ENCODE measurements around the gene MMP11.
A peak's percentile ranks its signal among the peaks of the same experiment; 100 is the strongest.

The MMP11 gene

DNA sequence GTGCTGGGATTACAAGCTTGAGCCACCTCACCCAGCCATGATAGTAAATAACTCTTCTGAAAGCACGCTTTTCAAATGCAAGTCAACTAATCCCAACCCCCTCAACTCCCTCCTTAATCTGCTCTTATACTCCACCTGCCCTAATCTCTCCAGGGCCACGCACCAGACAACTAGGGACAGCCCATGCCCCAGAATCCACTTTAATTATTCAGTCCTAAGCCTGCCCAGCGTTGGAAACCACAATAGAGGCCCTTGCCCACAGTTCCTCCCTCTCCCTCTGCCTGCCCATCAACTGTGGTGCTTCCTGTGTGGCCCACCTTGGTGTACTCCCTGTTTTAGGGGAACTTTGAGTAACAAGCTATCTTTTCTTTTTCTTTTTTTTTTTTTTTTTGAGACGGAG is 15.8 kb upstream of the MMP11 start:
- intact Hi-C loops (cut with DNase I) = no loop called here
- no peak for DNase-seq

DNA sequence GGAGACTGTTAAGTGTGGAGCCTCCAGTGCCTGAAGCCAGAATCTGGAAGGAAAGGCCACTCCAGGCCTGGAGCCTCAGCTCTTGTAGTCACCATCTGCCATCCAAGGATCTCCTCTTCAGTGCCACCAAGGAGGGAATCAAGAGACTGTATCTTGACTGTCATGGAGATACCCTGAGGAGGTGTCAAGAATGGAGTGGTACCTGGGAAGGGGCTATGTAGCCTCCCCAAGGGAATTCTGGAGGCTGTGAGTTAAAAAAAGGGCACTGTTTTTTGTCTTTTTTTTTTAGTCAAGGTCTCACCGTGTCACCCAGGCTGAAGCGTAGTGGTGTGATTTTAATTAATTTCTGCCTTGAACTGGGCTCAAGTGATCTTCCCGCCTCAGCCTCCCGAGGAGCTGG is 13.1 kb upstream of the MMP11 start:
- intact Hi-C loops (cut with DNase I) = no loop called here
- no peak for DNase-seq

DNA sequence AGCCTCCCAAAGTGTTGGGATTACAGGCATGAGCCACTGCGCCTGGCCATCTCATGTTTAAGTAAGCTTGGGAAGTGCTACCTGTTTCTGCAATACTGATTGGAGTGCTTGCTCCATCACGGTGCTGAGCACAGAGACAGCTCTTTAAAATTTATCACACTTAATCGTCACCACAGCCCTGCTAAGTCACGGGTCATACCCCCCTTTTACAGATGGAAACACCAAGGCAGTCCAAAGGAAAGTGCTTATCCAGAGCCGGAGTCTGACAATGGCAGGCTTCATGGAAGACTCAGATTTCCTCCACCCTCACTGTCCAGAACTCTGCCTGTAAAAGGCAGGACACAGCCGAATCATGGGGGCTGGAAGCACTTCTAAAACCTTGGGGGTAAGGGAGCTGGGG is 12.6 kb upstream of the MMP11 start:
- intact Hi-C loops (cut with DNase I) = no loop called here
- no peak for DNase-seq

DNA sequence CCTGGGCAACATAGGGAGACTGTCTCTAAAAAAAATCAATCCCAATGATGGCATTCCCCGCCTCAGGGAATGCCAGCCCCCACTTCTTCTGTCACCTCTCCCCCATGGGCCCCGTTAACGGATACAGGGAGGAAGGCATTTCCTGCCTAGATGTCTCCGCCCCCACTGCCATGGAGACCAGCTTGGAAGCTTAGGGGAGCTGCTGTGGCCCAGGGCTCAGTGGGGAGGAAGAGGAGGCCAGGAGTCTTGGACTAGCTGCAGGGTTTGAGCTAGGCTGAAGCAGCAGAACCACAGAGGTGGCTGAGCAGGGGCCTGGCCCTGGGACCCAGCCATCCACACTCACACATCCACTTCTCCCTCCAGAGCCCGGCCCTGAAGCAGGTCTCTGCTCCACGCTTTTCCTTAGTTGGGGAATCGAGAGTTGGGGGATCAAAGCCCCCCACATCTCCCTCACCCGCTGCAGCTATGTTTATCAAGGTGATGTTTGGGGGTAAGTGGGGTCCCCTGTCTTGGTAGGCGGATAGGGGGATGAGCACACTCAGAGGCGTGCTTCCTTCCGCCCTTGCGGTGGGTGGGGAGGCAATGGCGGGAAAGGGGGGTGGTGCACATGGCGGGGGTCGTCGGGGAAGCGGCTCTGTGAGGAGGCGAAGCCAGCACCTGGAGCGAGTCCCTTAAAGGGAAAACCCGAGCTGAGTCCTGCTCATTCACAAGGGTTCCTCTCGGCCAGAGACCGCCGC is 9.6 kb upstream of the MMP11 start, which contains the start of gene C22orf15:
Gene C22orf15 (plus strand): TSS at position 149 of the 737 bp plus-strand sequence. CDS start 317 bp downstream, at position 466.
- intact Hi-C loops (cut with DNase I) = no loop called here
- DNase-seq = peak in 2 of 10 donors; percentile 75 to 83

DNA sequence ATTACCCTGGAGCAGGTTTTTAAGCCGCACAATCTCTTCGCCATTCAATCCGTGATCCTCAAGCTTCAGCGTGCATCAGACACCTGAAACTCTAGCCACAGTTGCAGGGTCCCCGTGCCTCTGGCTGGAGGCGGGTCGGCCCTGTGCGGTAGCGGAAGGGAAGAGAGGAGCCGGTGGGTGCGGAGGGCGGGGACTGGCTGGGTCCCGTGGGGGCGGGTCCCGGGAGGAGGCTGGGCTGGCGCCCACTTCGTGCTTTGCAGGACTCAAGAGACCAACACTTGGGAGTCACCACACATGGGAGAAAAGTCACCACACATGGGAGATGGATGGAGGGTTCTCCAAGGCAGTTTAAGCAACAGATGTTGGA is 9.1 kb upstream of the MMP11 start:
- intact Hi-C loops (cut with DNase I) = no loop called here
- DNase-seq = peak in 4 of 10 donors; percentile 56 to 92 (median 90)

DNA sequence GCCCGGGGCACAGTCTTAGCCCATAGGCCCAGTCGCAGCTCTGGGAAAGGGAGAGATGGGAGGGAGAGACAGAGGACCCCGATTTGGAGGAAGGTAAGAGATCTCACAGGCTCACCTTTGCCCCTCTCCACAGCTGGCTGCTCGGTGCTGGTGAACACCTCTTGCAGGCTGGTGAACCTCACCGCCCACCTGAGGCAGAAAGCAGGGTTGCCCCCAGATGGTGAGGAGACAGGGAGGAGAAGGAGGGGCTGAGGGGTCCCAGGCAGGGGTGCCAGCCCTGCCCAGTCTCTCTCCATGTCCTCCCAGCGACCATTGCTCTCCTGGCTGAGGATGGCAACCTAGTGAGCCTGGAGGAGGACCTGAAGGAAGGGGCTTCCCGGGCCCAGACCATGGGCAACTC is 8.7 kb upstream of the MMP11 start:
- intact Hi-C loops (cut with DNase I) = no loop called here
- DNase-seq = no peak

DNA sequence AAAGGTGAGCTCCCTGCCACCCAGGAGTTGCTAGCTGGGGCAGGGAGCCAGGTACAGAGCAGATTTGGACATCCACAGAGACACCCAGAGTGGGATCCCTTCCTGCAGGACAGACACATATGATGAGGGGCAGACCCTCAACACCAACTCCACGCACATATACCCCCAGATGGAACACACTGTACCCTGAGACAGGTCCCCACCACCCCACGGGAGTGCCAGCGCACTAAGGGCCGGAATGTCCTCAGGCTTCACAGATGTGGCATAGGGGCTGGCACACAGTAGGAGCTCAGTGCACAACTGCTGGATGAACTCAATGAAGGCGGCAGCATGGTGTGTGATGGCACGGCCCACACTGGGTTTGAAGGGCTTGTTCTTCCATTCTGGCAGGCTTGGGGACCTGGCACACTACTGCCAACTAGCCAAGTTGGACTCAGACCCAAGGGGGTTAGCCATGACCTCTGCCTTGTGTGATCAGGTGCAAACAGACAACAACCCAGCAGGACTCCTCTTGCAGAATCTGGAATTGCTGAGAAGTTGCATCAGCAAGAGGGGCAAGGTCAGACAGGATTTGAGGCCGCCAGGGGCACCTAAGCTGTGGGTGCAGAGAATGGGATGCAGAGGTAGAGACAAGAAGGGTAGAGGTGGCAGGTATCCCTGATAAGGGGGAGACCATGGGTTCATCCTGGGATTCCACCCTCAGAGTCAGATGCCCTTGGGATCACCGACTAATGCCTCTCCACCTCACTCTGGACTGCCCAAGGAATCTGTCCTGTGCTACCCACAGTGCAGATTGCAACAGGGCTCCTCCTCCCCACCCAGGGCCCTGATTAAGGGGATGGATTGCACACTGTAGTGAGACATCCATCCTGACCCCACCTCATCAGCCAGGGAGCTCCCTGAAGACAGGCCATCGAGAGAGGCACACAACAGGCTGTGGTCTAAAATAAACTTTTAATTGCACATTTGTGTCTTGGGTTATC is 7.5 kb upstream of the MMP11 start:
- peak in 2 of 10 donors; percentile 55 to 71 for DNase-seq
- intact Hi-C loops (cut with DNase I) = loop anchor here (5.0 kb wide), 1 partner anchor 82 kb away; no protein-coding TSS in a partner anchor

DNA sequence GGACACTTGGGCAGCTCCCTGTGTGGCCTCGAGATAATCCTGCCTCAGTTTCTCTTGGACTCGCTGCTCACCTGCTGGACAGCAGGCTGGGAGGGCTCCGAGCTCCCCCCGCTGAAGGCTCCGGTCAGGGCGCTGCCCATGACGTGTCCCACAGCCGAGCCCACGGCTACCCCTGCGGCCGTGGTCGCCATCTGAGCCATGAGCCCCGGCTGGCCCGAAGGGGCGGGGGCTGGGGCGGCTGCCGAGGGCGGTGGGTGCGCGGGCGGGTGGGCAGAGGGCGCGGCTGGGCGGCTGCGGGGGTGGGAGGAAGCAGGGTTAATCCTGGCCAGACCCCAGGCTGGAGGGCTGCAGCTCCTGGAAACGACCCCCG is 5.4 kb upstream of the MMP11 start:
- intact Hi-C loops (cut with DNase I) = loop anchor here (5.0 kb wide), 1 partner anchor 80 kb away; no protein-coding TSS in a partner anchor
- DNase-seq = peak in 1 of 10 donors; percentile 70

DNA sequence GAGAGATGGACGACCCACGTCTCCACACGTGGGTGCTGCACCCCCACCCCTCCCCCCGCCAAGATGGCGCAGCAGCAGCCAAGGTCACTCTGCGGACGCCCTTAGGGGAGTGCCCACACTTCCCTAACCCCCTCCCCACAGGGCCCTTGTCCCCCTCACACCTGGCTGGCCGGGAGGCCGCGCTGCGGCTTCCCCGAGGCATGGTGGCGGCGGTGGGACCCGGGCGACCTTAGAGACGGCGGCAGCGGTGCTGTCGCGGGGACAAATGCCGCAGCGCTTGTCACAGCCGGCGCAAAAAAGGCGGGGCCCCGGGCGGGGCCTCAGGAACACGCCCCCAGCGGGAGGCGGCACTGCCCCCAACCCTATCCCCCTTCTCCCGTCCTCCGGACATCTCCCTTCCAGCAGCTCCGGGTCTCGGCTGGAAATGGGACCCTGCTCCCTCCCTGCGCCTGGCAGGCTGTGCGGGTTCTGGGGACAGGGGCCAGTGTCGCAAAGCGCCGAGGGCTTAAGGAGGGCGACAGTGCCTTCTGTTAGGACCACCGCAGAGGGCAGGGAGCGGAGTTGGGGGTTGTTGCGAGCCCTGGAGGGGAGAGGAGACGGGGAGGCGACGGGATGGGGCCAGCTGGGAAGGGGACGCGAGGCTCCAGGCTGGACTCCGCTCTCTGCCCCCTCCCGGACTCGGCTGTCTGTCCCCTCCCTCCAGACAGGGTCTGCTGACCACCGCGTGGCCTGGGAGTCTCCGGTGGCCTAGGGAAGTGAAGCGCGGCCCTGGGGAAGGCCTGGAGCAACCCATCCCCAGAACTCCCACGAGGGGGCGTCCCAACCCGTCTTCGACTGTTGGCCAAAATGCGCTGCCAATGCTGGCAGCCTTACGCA is 4.7 kb upstream of the MMP11 start, which contains the start of gene CHCHD10:
Gene CHCHD10 (minus strand): TSS at position 300 of the 876 bp plus-strand sequence. CDS start 98 bp downstream, at position 202.
- intact Hi-C loops (cut with DNase I) = loop anchor here (5.0 kb wide), 1 partner anchor 79 kb away; no protein-coding TSS in a partner anchor
- peak; percentile 79 to 98 (median 90) for DNase-seq

DNA sequence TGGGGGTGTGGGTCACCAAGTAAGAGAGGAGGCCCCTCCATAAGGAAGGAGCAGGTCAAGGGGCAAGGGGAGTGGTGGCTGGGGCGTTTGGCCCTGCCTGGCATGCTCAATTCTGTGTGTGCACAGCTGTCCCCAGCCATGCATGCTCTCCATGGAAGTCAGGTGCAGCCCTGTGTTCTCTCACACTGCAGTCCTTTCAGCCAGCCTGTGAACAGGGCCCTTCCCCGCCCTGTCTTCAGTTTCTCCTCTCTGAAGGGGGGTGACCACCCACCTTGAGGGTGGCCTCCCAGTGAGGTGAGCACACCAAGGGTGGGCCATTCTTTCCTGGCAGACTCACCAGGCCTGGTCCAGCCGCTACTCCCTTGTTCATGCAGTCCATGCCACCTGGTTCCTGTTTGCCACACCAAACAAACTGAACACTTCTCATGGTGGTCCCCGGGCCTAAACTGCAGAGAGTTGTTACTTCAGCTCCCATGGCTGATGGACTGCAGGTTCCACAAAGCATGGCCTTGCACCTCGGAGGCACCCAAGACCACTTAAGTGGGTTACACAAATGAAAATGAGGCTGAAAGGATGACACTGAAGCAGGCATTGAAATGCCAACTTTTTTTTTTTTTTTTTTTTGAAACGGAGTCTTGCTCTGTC is 3.2 kb upstream of the MMP11 start:
- intact Hi-C loops (cut with DNase I) = loop anchor here (5.0 kb wide), 1 partner anchor 78 kb away; no protein-coding TSS in a partner anchor
- DNase-seq = peak in 1 of 10 donors; percentile 66

DNA sequence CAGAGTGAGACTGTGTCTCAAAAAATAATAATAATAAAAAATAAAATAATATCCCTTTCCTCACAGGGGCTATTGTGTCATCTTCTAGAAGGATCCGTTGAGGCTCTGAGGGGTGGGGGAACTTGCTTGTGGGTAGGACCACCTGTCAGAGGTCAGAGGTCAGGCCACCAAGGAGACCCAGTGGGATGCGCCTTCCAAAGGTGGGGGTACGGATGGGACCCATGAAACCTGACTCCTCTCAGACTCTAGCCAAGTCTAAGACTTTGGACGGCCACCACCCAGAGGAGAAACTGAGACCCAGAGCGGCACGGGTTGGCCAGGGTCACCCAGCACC is 367 bp upstream of the MMP11 start:
- DNase-seq = no peak
- intact Hi-C loops (cut with DNase I) = no loop called here

DNA sequence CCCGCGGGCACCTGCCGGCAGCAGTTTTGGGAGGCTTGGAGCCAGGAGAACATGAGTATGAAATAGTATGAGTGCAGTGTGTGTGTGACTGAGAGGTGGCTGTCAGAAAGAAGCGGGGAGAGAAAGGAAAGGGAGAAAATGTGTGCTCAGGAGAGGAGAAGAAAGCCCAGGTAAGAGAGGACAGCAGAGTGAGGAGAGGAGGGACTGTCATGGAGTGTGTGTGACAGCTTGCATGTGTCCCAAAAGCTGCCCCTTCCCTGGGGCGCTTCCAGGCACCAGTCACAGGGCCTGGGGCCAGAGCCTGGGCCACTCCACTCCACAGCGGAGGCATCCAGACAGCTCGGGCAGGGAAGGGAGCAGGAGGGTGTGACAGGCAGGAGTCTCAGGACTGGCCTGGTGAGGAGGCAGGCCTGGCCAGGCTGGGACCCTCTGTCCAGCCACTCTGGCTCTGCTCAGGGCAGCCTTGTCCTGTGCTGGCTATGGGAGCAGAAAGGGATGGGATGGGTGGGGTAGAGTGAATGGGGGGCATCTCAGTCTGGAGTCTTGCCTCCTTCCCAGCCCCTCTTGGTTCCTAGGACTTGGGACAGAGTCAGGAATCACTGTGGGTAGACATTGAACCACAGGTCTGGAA is 949 bp downstream of the MMP11 start:
- intact Hi-C loops (cut with DNase I) = no loop called here
- DNase-seq = no peak

DNA sequence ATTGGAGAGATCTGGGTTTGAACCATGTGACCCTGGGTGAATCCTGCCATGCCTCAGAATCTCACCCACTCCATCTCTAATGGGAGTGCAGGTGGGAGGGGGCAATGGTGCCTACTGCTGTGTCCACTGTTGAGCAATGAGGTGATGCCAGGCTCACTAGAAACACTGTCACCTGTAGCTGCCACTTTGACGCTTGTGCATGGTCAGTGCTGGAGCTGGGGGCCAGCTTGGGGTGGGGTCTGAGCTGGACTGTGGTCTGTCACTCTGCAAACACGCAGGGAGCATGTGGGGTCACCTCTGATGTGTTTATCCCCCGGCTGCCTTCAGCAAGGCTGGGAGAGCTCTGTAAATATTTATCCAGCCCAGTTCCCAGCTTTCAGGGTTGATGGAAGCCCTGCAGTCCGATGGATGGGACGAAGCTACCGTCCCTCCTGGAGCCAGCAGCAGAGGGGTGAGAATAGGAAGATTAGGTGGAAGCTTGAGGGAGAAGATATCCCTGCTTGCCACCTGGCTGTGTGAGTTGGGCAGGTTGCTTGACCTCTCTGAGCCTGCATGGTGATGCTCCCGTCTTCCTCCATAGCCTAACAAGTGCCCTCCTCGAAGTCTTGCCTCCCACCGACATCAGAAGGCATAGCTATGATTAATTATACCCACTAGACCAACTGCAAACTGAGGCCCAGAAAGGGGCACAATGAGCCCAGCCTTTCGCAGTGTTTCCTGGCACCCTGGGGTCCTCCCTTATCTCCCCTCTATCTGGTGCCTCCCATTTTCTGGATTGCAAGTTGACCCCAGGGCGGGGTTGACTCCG is 1.7 kb downstream of the MMP11 start:
- intact Hi-C loops (cut with DNase I) = no loop called here
- peak in 1 of 10 donors; percentile 64 for DNase-seq

DNA sequence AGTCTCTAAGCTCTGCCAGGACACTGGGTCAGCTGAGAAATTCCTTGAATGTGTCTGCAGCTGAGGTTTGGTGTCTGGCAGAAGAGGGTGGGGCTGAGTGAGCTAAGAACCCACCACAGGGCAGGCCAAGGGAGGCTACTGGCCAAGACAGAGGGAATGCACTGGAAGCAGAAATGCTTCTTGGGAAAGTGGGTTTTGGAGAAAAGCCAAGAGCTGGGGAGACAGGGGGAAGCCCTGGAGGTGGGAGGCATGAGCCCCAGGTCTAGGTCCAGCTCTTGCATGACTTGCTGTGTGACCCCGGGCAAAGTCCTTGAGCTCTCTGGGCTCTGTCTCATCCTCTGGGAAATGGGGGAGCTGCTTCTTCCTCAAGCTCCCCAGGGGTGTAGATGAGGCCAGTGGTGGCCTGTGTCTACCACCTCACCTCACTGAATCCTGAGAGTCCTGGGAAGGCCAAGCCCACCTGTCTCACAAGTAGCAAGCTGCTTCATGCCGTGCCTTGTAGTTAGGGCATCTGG is 2.3 kb downstream of the MMP11 start:
- intact Hi-C loops (cut with DNase I) = no loop called here
- peak in 1 of 10 donors; percentile 49 for DNase-seq

DNA sequence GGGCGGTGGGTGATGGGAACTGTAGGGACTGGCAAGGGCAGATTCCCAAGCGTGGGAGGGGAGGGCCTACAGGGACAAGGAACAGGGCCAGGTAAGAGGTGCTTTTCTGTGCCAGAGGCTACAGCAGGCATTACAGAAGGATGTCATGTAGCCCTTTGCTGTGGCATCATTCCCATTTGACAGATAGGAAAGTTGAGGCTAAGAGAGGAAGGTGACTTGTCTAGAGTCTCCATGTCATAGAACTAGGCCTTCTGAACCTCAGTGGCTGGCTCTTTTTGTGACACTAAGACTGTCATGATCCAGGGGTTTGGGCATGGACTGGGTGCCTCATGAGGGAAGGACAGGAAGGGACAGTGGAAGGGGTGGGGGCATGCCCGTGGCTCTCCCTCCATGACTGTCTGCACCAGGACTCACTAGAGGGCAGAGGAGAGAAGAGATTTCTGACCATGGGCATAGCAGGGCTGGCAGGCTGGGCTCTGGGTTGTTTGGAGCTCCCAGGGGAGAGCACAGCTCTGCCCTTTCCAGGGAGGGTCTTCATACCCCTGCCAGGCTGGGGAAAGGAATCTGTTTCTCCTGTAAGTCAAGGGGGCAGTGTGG is 3.2 kb downstream of the MMP11 start:
- intact Hi-C loops (cut with DNase I) = no loop called here
- no peak for DNase-seq

DNA sequence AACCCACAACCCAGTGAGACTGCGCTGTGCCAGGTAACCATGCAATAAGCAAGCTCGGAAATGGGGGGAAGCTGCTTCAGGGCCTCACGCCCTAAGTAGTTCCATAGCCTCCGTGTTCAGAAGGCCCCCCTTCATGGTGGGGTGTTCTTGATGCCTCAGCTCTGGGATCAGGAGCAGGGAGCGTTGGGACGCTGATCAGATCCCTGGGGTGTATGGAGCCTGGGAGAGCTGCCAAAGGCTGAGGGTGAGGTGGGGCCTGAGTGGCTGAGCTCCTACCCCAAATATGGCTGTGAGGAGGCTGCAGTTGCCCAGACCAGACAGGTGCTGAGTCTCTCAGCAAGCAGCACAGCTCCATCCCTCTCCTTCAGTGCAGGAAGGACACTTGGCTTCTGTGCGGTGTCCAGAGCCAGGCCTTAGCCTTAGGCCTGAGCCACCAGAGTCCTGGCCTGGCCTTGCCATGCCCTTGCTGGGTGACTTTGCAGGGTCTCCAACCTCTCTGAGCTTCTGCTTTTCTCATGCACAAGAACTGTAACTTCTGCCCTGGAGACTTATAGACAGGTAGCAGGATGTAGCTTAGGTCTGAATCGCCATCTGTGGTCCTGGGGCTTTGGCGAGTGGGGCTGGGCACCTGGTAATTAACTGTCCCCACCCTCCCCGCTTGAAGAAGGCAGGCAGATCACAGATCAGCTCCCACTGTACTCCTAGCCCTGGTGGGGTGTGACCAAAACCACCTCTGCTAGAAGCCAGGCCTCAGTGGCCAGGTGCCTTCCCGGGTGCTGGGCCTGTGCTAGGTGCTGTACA is 5.3 kb downstream of the MMP11 start:
- DNase-seq = peak in 1 of 10 donors; percentile 13
- intact Hi-C loops (cut with DNase I) = no loop called here

DNA sequence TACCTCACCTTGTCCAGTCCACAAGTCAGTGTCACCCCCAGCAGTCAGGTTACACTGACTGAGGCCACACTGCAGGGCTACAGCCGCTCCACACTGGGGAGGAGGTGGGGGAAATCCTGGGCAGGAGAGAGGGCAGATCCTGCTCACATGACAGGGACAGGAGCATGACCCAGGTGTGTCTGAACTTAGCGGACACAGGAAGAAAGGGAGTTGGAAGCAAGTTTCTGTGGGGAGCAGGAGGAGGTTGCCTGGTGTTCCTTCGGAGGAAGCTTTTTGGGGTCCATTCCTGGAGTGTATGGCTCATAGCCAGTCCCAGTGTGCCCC is 5.9 kb downstream of the MMP11 start:
- intact Hi-C loops (cut with DNase I) = no loop called here
- peak in 1 of 10 donors; percentile 60 for DNase-seq

Data from posterior cingulate gyrus (tissue), 11 donors.